Esophagus squamous epithelium (tissue), 4 donors: ENCODE data around the gene GSC2.
"Not testable (repeated sequence)": the region's sequence is repeated elsewhere in the genome, so short reads cannot be mapped to it uniquely, and the experiment has no call there.

Experiments
- CTCF ChIP-seq, 6 experiments: fragments of 450-650 bp in 4 of 6; fragments of 200-600 bp in 2 of 6; sonication (generic) in 2 of 6; IDR thresholded peaks; one replicate each; pipeline ENCODE4 v1.5.1; 2016 to 2019; ENCODE audit warnings: antibody characterized with exemption in 6 of 6, mild to moderate bottlenecking in 4 of 6, moderate library complexity in 4 of 6
- POLR2A ChIP-seq, 4 donors: fragments of 450-650 bp; IDR thresholded peaks; one replicate each; pipeline ENCODE4 v1.6.1; 2017; ENCODE audit warnings: antibody characterized with exemption in 4 of 4, mild to moderate bottlenecking in 4 of 4, moderate library complexity in 3 of 4

GRCh38 chr22:19158649-19159048 is 8.6 kb upstream of the GSC2 start:
- TF ChIP-seq POLR2A, CTCF (IDR thresholded peaks at IDR 0.05): not testable (repeated sequence)
